ENCODE measurements around the gene TBX4.

TBX4 gene

DNA sequence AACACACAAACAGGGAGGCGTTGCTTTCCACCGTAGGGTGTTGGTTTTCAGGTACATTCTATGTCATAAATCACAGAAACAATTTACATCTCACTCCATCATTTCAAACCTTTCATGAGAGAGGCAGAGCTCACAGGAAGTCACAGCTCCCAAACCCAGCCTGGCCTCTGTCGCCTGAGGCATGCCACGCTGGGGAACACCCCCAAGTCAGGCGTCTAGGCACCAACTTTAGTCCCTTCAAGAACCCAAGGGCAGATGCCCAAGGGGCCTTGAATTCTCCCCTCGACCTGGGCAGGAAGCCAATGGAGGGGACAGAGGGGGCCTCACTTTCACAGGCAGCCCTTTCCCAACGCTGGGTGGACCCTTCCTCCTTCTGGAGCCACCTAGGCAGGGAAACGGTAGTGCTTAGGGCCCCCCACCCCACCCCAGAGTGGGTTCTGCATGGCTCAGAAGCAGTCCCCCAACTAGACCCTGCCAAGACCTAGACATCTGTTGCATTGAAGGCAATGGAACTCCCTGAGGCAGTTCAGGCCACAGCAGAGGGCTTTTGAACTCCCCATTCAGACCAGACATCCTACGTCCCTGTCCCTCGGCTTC lies 10.6 kb downstream of the TBX4 start:
- TF ChIP-seq, protein P1, sequence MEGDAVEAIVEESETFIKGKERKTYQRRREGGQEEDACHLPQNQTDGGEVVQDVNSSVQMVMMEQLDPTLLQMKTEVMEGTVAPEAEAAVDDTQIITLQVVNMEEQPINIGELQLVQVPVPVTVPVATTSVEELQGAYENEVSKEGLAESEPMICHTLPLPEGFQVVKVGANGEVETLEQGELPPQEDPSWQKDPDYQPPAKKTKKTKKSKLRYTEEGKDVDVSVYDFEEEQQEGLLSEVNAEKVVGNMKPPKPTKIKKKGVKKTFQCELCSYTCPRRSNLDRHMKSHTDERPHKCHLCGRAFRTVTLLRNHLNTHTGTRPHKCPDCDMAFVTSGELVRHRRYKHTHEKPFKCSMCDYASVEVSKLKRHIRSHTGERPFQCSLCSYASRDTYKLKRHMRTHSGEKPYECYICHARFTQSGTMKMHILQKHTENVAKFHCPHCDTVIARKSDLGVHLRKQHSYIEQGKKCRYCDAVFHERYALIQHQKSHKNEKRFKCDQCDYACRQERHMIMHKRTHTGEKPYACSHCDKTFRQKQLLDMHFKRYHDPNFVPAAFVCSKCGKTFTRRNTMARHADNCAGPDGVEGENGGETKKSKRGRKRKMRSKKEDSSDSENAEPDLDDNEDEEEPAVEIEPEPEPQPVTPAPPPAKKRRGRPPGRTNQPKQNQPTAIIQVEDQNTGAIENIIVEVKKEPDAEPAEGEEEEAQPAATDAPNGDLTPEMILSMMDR (IDR thresholded peaks at IDR 0.05; ENCODE audit: extremely low read depth, missing control alignments): no peak
- DNase-seq (ENCODE audit: low spot score): no peak

DNA sequence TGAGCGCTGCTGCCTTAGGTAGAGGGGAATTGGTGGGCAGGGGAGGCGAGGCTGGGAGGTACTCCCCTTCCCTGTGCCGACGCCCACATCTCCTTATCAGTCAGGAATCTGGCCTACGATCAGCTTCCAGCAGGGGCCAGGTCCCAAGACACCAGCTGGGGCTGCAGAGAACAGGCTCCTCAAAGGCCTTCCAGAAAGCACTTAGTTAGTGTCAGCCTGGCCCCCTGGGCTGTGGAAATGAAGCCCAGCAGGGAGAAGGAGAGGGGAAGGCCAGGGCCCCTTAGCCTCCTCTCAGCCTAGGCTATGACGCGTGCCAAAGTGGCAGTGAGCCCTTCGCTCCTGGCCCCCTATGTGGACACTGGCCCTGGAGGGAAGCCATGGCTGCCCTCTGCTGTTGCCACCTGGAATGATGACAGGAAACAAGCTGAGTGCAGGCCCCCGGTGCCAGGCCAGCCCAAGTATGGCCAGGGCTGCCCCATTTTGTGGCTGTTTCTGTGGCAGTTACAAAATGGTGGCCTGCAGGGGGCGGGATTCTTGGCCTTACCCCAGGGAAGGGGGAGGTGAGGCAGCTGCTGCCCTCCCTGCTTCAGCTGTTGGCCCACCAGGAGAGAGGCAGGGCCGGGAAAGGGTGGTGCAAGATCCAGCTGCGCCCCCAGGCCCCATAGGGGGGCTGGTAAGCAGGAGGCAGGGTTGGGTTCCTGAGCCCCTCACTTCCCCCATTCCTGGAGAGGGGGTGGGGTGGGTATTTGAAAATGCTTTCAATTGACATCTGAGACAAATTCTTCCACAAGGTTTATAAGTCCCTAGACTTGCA lies 11.3 kb downstream of the TBX4 start:
- TF ChIP-seq, protein P1 (IDR thresholded peaks at IDR 0.05; ENCODE audit: extremely low read depth, missing control alignments): no peak
- no peak for DNase-seq (ENCODE audit: low spot score)

DNA sequence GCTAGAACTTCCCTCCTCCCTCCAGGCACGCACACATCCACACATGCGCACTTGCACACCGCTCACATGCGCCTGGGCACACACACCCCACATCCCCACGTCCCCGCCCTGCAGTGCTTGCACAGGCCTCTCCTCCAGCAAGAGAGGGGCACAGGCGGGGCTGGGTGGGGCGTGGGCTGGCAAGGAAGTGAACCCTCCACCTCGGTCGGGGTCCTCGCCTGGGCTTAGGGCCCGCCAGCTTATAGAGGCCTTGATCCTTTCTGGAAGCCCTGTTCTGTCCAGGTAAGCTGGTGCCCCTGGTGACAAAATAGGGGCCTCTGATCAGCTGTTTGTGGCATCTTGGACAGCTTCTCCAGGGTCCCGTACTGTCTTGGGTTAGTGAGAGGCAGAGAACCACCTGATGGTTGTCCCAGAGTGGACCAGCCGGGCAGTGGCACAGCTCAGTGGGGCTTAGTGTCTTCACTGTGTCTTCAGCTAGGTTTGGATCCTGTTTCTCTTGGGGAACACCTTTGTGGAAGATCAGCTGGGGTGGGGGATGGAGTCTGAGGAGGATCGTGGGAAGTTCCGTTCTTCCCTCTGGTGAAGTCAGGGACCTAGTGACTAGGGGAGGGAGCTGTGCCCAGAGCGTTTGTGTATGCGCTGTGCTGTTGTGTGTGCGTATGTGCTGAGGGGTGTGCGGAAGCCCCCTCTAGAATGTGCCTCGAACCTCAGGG lies 12.1 kb downstream of the TBX4 start:
- DNase-seq (ENCODE audit: low spot score): no peak

DNA sequence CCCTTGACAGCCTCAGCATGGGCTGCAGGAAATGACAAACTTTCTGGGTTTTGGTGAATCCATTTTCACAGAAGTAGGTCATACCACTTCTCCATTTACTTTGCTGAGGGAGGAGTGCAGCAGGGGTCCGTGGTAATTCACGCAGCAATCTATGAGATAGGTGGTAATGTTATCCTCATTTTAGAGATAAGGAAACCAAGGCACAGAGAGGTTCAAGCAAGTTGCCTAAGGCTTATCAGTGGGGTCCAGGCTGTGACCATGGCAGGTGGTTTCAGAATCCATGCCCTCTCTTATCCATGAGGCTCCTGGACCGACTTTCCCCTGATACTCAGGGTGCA lies 12.6 kb downstream of the TBX4 start:
- DNase-seq (ENCODE audit: low spot score): no peak
- TF ChIP-seq, protein P1 (IDR thresholded peaks at IDR 0.05; ENCODE audit: extremely low read depth, missing control alignments): no peak

More for the DNA sequence above, 12.1 kb downstream of the TBX4 start:
- TF ChIP-seq, protein P1 (IDR thresholded peaks at IDR 0.05; ENCODE audit: extremely low read depth, missing control alignments): no peak

DNA sequence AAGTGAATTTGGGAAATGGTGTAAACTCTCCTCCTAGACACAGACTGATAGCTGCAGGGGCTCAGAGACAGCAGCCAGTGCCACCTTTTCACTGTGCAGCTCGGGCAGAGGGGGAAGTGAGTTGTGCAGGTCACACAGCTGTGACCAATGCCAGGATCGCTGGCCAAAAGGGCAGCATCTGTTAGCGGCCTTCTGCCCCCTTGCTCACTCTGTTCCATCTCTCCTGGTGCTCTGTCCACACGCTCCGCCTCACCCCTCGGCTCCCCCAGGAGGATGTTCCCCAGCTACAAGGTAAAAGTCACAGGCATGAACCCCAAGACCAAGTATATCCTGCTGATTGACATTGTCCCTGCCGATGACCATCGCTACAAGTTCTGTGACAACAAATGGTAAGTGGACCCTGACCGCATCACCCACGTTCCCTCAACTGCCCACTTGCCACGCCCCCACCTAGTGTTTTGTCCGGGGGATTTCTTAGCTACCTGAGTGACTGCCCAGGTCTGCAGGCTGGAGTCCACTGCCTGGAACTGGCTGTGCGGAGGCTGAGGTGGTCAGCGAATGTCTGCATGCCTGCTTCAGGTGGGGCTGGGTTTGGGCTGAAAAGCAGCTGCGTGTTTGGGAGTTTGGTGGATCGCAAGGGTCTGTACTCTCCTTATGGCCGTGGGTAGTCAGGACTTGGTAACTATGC lies 13.5 kb downstream of the TBX4 start:
- no peak for DNase-seq (ENCODE audit: low spot score)
- TF ChIP-seq, protein P1 (IDR thresholded peaks at IDR 0.05; ENCODE audit: extremely low read depth, missing control alignments): no peak

DNA sequence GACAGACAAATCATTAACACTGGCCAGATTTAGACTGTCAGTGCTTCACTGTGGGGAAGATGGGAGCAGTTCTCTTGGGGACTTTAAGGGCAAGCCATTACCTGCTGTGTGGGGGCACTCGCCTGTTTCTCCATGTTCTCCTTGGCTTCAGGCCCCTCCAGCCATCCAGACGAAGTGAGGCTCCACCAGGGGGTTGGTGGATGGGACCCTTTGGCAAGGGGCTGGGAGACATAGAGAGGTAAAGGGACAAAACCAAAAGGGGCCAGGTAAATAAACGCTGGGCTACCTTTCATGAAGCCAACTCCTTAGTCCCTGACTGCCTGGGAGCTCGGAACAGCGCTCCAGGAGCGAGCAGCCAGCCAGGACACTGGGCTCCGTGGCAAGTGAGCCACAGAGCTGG lies 14.0 kb downstream of the TBX4 start:
- TF ChIP-seq, protein P1 (IDR thresholded peaks at IDR 0.05; ENCODE audit: extremely low read depth, missing control alignments): no peak
- DNase-seq (ENCODE audit: low spot score): no peak
